Activated CD4-positive, alpha-beta T cell treated with anti-CD3 and anti-CD28 coated beads, Interleukin-2, amount 10 ng/mL, durations not matched to agents 7 days and 5 days (primary cell): ENCODE data around the gene CST8. TPM values are rescaled to one million over a fixed set of nuclear protein-coding genes. Genes with fewer than 3 reads are reported as not detected.

ENCODE experiments used
- CTCF ChIA-PET: fragments of 350-600 bp; sonication (Branson Sonifier 250); formaldehyde crosslinking; loops from one replicate; lab custom pipeline; 2021; ENCODE audit warnings: antibody characterized with exemption; lab: Charles Lee
- POLR2A ChIA-PET: fragments of 350-600 bp; sonication (Branson Sonifier 250); formaldehyde crosslinking; loops from one replicate; lab custom pipeline; 2021; ENCODE audit warnings: antibody characterized with exemption; lab: Charles Lee
- DNase-seq: peaks from one replicate; pipeline ENCODE4 v3.0.0-alpha.2; 2020
- H3K27ac Mint-ChIP-seq: one replicate; pipeline ENCODE4 v1.8.0; 2021; ENCODE audit warnings: mild to moderate bottlenecking, moderate library complexity, mixed read lengths
- H3K27me3 Mint-ChIP-seq: one replicate; pipeline ENCODE4 v1.8.0; 2021; ENCODE audit warnings: mixed read lengths
- H3K36me3 Mint-ChIP-seq: one replicate; pipeline ENCODE4 v1.8.0; 2021; ENCODE audit warnings: low read depth, mixed read lengths
- H3K4me1 Mint-ChIP-seq: one replicate; pipeline ENCODE4 v1.8.0; 2021; ENCODE audit warnings: mixed read lengths
- H3K4me3 Mint-ChIP-seq: one replicate; pipeline ENCODE4 v1.8.0; 2021; ENCODE audit warnings: mild to moderate bottlenecking, moderate library complexity, mixed read lengths
- H3K9me3 Mint-ChIP-seq: one replicate; pipeline ENCODE4 v1.8.0; 2021; ENCODE audit warnings: mixed read lengths
- total RNA-seq, 2 experiments: library from RNA; stranded (reverse); gene quantifications; one replicate each; pipeline ENCODE4 v1.2.3, GENCODE V29; 2021

CST8 gene
- total RNA-seq, 2 experiments from 2014 or later: not detected

DNA sequence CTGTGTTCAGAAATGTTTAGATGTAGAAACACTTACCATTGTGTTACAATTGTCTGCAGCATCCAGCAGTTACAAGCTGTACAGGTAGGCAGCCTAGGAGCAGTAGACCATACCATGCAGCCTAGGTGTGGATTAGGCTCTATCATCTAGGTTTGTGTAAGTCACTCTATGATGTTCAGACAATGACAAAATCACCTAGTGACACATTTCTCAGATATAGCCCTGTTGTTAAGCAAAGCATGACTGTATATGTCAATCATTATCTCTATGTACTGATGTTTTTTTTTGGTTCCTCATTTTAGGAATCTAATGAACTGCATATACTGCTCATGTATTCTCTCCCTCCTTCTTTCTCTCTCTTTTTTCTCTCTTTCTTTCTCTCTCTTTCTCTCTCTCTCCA lies 22.2 kb downstream of the CST8 start:
- Mint-ChIP-seq H3K4me3 (no peak overlapping the region), H3K4me1 (no peaks in the 10 kb centered on the region), H3K27ac (no peak overlapping the region), H3K36me3 (no peaks in the 10 kb centered on the region), H3K9me3 (no peaks in the 10 kb centered on the region), H3K27me3 (peaks cover 4% of the 10 kb centered on the region)
- ChIA-PET CTCF (no interaction called here), POLR2A (no interaction called here)
- no peak for DNase-seq

DNA sequence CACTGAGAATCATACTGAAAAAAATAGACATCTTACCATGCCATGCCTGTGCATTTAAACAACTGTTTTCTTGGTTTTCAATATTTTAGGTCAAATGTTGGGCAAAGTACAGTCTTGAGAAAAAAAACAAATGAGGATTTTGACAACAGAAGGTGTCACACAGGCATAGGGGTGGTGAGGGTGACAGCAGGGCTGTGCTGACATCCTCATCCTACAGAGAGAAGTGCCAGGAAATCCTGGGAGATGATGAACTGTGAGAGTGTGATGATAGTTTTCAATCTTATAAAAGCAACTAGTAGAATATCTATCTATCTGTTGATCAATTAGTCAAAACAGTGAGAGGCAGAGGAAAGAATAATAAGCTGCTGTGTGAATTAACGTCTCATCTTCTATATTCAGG lies 23.9 kb downstream of the CST8 start:
- no peak for DNase-seq
- no peak overlapping the region for H3K27ac Mint-ChIP-seq
- no peaks in the 10 kb centered on the region for H3K4me1 Mint-ChIP-seq
- H3K4me3 Mint-ChIP-seq: no peak overlapping the region
- no peaks in the 10 kb centered on the region for H3K36me3 Mint-ChIP-seq
- ChIA-PET CTCF (no interaction called here), POLR2A (no interaction called here)
- peaks cover 4% of the 10 kb centered on the region for H3K27me3 Mint-ChIP-seq
- no peaks in the 10 kb centered on the region for H3K9me3 Mint-ChIP-seq

DNA sequence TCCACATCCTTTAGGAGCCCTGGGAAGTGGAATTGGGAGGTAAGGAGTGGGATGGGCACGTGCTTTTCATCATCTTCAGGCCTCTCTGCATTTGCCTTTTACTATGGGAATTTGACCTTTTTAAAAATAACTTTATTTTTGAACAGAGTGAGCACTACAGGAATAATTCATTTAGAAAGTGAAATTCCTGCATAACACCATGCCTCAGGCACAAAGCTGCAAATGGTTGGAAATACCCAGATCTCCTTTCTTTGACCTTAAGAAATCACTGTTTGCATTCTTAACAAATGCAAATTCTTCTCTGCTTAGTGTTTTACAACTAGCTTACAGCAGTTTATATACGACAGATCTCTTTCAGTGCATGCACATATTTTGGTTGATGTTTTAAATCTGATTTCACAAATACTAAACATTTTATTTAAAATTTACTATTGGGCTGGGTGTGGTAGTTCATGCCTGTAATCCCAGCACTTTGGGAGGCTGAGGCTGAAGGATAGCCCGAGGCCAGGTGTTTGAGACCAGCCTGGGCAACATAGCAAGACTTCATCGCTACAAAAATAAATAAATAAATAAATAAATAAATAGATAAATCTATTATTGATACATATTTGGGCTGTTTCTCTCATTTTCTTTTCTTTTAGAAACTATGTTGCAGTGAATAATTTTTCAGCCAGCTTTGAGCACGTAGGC lies 24.5 kb downstream of the CST8 start:
- H3K27me3 Mint-ChIP-seq: peaks cover 4% of the 10 kb centered on the region
- H3K9me3 Mint-ChIP-seq: no peaks in the 10 kb centered on the region
- H3K36me3 Mint-ChIP-seq: no peaks in the 10 kb centered on the region
- H3K27ac Mint-ChIP-seq: no peak overlapping the region
- H3K4me3 Mint-ChIP-seq: no peak overlapping the region
- H3K4me1 Mint-ChIP-seq: no peaks in the 10 kb centered on the region
- ChIA-PET POLR2A (no interaction called here), CTCF (no interaction called here)
- DNase-seq: no peak

DNA sequence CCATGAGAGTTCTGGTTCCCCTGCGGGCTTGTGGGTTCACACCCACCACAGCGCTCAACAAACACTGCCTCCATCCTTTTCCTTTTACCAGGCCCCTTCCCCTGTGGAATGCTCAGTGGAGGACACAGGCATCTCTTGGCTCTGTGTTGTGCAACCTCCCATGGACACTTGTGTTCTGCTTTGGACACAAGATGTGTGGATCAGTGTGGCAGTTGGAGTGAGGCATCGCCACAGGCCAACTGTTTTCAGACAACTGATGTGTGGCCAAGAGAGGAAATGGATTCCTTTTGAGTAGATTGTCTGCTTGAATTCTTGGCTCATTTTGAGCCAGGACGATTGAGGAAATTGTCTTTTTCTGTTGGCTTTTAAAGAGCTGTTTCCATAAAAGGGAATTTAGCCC lies 26.8 kb downstream of the CST8 start:
- no peak for DNase-seq
- H3K9me3 Mint-ChIP-seq: no peaks in the 10 kb centered on the region
- POLR2A ChIA-PET: no interaction called here
- H3K4me3 Mint-ChIP-seq: no peak overlapping the region
- H3K27ac Mint-ChIP-seq: no peak overlapping the region
- CTCF ChIA-PET: no interaction called here
- peaks cover 4% of the 10 kb centered on the region for H3K27me3 Mint-ChIP-seq
- no peaks in the 10 kb centered on the region for H3K36me3 Mint-ChIP-seq
- no peaks in the 10 kb centered on the region for H3K4me1 Mint-ChIP-seq

DNA sequence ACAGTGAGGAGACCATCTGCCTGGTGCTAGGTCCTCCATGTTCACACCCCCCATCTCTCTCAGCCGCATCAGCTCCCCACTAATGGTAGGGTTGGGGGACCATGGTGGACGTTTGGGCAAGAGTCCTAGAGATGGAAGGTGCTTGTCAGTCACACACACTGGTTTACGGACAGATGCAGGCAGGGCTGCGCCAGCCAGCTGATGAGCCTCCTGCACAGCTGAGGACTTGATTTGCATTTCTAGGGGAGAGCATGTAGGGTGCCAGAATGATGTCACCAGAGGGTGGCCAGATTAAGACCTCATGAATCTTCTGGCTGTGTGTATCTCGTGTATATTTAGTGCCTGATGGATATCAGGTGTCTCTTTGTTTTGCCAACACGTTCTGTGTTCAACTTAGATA lies 28.6 kb downstream of the CST8 start:
- Mint-ChIP-seq H3K27me3 (no peaks in the 10 kb centered on the region), H3K4me1 (no peaks in the 10 kb centered on the region), H3K4me3 (no peak overlapping the region), H3K36me3 (no peaks in the 10 kb centered on the region), H3K9me3 (no peaks in the 10 kb centered on the region), H3K27ac (no peak overlapping the region)
- CTCF ChIA-PET: no interaction called here
- POLR2A ChIA-PET: no interaction called here
- no peak for DNase-seq

DNA sequence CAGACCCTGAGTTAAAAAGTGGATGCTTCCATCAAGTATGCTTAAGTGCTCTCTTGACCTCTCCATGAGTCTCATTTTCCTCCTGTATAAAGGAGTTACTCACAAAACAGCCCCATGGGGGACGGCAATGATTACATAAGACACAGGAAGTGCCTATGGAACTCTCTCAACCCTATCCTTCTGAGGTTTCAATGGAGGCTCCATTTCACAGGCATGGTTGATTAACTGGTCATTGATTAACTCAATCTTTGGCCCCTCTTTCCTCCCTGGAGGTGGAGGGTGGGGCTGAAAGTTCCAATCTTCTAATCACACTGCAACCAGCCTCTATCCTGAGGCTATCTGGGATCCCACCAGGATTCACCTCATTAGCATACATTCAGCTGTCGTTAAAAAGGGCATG lies 29.3 kb downstream of the CST8 start:
- POLR2A ChIA-PET: no interaction called here
- DNase-seq: no peak
- CTCF ChIA-PET: no interaction called here
- H3K36me3 Mint-ChIP-seq: no peaks in the 10 kb centered on the region
- H3K4me3 Mint-ChIP-seq: no peak overlapping the region
- H3K4me1 Mint-ChIP-seq: no peaks in the 10 kb centered on the region
- H3K27ac Mint-ChIP-seq: no peak overlapping the region
- H3K27me3 Mint-ChIP-seq: no peaks in the 10 kb centered on the region
- no peaks in the 10 kb centered on the region for H3K9me3 Mint-ChIP-seq

DNA sequence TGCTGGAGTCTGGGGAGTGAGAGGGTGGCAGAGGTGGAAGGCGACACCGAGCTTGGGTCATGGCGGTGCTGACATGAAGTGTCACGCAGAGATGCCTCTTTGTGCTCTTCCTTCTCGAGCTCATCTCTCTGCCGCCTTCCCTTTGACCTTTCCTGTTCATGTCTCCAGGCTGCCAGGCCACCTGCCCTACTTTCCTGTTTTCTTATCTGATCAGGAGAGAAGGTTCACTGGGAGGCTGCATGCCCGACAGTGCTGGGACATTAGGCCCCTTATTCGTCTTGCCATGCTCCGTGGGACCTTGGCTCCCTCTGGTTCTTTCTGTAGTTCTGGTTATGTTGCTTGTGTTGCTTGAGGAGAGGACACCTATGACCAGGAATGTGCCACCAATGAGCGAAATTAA lies 33.2 kb downstream of the CST8 start:
- Mint-ChIP-seq H3K27me3 (no peaks in the 10 kb centered on the region), H3K9me3 (peaks cover 11% of the 10 kb centered on the region)
- CTCF ChIA-PET: interaction anchor here (1.2 kb wide), 1 partner anchor 11 kb away, joined by 3 read pairs; no protein-coding TSS in a partner anchor

DNA sequence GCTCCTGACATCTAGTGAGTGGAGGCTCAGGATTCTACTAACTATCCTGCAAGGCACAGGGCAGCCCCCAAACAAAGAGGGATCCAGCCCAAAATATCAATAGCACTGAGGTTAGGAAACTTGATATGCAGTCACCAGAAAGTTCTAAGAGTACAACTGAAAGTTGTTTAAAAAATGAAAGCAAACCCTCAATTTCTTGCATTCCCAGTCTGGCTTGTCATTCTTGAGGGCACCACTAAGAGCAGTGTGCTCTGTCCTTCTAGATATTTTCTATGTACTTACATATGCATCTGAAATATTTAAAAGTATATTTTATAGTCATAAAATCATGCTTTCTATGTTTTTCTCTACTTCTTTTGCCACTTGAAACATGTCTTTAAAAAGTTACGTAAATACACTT lies 35.9 kb downstream of the CST8 start:
- H3K36me3 Mint-ChIP-seq: no peaks in the 10 kb centered on the region
- no peak overlapping the region for H3K27ac Mint-ChIP-seq
- H3K4me3 Mint-ChIP-seq: no peak overlapping the region
- no peaks in the 10 kb centered on the region for H3K27me3 Mint-ChIP-seq
- DNase-seq: no peak
- CTCF ChIA-PET: no interaction called here
- POLR2A ChIA-PET: no interaction called here
- H3K4me1 Mint-ChIP-seq: peaks cover 3% of the 10 kb centered on the region
- H3K9me3 Mint-ChIP-seq: peaks cover 18% of the 10 kb centered on the region

More for the DNA sequence above, 33.2 kb downstream of the CST8 start:
- H3K36me3 Mint-ChIP-seq: no peaks in the 10 kb centered on the region
- H3K27ac Mint-ChIP-seq: no peak overlapping the region
- no peak for DNase-seq
- POLR2A ChIA-PET: no interaction called here
- no peaks in the 10 kb centered on the region for H3K4me1 Mint-ChIP-seq
- no peak overlapping the region for H3K4me3 Mint-ChIP-seq

DNA sequence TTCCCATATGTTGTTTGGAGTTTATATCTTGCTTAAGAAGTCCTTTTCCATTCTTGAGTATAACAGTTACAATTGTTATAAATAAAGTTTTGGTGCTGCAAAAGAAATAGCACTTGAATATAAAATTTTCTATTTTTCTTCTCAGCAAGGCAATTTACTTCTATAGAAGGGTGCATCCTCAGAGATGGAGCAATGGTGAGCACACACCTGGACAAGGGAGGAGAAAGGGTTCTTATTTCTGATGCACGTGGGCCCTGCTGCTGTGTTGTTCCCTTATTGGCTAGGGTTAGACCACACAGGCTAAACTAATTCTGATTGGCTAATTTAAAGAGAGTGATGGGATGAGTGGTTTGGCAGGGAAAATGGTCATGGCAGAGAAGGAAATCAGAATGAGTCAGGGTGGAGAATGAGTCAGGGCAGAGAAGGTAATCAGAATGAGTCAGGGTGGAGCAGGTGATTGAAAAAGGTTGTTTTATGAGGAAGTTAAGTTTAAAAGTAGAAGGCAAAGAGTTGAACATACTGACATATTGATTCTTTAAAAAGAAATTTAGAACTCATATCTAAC lies 38.0 kb downstream of the CST8 start:
- H3K4me3 Mint-ChIP-seq: no peak overlapping the region
- H3K4me1 Mint-ChIP-seq: peaks cover 3% of the 10 kb centered on the region
- DNase-seq: no peak
- ChIA-PET POLR2A (no interaction called here), CTCF (no interaction called here)
- no peaks in the 10 kb centered on the region for H3K27me3 Mint-ChIP-seq
- no peak overlapping the region for H3K27ac Mint-ChIP-seq
- peaks cover 18% of the 10 kb centered on the region for H3K9me3 Mint-ChIP-seq
- no peaks in the 10 kb centered on the region for H3K36me3 Mint-ChIP-seq

DNA sequence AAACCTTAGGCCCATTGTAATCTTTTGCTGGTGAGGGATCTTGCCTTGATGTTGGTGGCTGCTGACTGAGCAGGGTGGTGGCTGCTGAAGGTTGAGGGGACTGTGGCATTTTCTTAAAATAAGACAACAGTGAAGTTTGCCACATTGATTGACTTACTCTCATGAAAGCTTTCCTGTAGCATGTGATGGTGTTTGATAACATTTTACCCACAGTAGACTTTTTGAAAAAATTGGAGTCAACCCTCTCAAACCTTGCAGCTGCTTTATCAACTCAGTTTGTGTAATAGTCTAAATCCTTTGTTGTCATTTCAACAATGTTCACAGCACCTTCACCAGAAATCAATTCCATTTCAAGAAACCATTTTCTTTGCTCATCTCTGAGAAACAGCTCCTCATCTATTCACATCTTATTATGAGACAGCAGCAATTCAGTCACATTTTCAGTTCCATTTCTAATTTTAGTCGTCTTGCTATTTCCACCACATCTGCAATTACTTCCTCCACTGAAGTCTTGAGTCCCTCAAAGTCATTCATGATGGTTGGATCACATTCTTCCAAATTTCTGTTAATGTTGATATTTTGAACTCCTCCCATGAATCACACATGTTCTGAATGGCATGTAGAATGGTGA lies 40.1 kb downstream of the CST8 start:
- Mint-ChIP-seq H3K4me3 (no peak overlapping the region), H3K27me3 (no peaks in the 10 kb centered on the region), H3K4me1 (peaks cover 3% of the 10 kb centered on the region), H3K9me3 (peaks cover 18% of the 10 kb centered on the region), H3K36me3 (no peaks in the 10 kb centered on the region), H3K27ac (no peak overlapping the region)
- ChIA-PET CTCF (no interaction called here), POLR2A (no interaction called here)
- no peak for DNase-seq

DNA sequence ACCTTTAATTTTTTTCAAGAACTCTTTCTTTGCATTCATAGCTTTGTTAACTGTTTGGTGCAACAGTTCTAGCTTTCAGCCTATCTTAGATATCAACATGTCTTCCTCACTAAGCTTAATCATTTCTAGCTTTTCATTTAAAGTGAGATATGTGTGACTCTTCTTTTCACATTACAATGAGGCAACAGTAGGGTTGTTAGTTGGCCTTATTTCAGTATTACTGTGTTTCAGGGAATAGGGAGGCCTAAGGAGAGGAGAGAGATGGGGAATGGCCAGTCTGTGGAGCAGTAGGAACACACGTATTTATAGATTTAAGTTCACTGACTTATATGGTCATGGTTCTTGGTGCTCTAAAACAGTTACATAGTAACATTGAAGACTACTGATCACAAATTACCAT lies 41.6 kb downstream of the CST8 start:
- Mint-ChIP-seq H3K27me3 (no peaks in the 10 kb centered on the region), H3K4me1 (peaks cover 3% of the 10 kb centered on the region), H3K36me3 (no peaks in the 10 kb centered on the region), H3K4me3 (no peak overlapping the region), H3K9me3 (peaks cover 15% of the 10 kb centered on the region), H3K27ac (no peak overlapping the region)
- ChIA-PET CTCF (interaction anchor here (1.0 kb wide), 1 partner anchor 27 kb away, joined by 4 read pairs; no protein-coding TSS in a partner anchor), POLR2A (no interaction called here)
- no peak for DNase-seq

DNA sequence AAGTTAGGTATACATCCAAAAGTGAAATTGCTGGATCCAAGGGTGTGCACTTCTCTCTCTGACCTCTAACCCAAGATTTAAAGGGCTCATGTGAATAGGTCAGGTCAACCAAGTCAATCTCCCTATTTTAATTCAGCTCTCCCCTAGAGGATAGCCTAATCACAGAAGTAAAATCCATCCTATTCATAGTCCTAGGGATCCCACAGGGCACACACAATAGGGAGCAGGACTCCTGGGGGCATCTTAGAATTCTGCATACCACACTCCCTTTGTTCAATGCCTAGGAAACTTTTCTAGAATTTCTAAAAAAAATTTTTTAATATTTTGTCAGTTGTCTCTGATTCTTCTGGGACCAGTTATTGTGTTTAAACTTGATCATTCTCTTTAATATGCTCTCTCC lies 42.2 kb downstream of the CST8 start:
- Mint-ChIP-seq H3K27ac (no peak overlapping the region), H3K36me3 (no peaks in the 10 kb centered on the region), H3K4me3 (no peak overlapping the region), H3K9me3 (peaks cover 14% of the 10 kb centered on the region), H3K4me1 (peaks cover 3% of the 10 kb centered on the region), H3K27me3 (no peaks in the 10 kb centered on the region)
- ChIA-PET CTCF (interaction anchor here (1.0 kb wide), 1 partner anchor 28 kb away, joined by 4 read pairs; no protein-coding TSS in a partner anchor), POLR2A (no interaction called here)
- no peak for DNase-seq

DNA sequence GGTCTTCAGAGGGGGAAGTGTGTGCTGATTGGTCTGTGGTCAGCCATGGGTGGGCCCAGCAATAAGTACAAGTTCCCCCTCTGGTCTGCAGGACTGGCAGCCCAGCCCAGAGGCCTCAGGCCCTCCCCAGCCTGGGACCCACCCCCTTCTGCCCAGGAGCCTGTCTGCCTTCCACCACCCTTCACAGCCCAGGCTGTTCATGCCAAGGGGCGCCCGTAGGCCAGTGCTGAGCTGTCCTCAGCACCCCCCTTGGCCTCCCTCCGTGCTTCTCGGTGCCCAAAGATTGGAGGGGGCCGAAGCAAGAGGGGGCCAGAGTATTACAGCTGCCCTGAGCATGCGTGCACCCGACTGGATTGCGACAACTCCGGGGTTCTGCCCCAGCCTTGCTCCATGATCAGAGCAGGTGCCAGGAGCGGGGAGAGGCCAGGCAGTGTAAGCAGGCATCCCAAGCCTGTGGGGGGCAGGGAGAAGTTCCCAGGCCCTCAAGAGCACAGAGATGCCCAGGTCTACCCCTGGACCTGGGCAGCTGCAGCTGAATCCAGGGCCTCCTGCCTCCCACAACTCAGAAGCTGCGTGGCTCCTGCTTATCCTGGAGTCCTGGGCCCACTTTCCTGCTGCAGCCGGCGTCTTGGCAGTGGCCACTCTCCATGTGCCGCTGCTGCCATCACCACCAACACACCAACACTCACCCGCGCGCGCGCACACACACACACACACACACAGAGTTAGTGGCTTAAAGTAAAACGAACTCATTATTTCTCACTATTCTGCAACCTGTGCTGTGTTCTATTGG lies 44.1 kb downstream of the CST8 start:
- Mint-ChIP-seq H3K9me3 (peaks cover 3% of the 10 kb centered on the region), H3K4me1 (peaks cover 3% of the 10 kb centered on the region), H3K36me3 (no peaks in the 10 kb centered on the region), H3K27me3 (peaks cover 8% of the 10 kb centered on the region), H3K4me3 (no peak overlapping the region), H3K27ac (no peak overlapping the region)
- CTCF ChIA-PET: interaction anchor here (0.9 kb wide), 1 partner anchor 10 kb away, joined by 3 read pairs; no protein-coding TSS in a partner anchor
- no peak for DNase-seq
- POLR2A ChIA-PET: no interaction called here
